ENCODE data around the gene TMOD4.
A peak's percentile ranks its signal among the peaks of the same experiment; 100 is the strongest.
"Not testable (repeated sequence)": the region's sequence is repeated elsewhere in the genome, so short reads cannot be mapped to it uniquely, and the experiment has no call there.

The TMOD4 gene

GRCh38 chr1:151193304-151193703 is 17.5 kb upstream of the TMOD4 start:
- DNase-seq (ENCODE audit: low read depth, low spot score) = no peak
- H3K4me3 ChIP-seq (ENCODE audit: low read depth, low read length) = no peak overlapping the region
- no peak for TF ChIP-seq CTCF (IDR thresholded peaks at IDR 0.05; ENCODE audit: low read depth, low read length)
- in situ Hi-C loops (cut with HindIII; ENCODE audit: low sequenced_read_pairs) = no loop called here

GRCh38 chr1:151192047-151192446 is 16.3 kb upstream of the TMOD4 start:
- no peak overlapping the region for H3K4me3 ChIP-seq (ENCODE audit: low read depth, low read length)
- no peak for DNase-seq (ENCODE audit: low read depth, low spot score)
- no peak for TF ChIP-seq CTCF (IDR thresholded peaks at IDR 0.05; ENCODE audit: low read depth, low read length)
- in situ Hi-C loops (cut with HindIII; ENCODE audit: low sequenced_read_pairs) = no loop called here

- DNase-seq (ENCODE audit: low read depth, low spot score) = peak; percentile 90
- no peak for TF ChIP-seq CTCF (IDR thresholded peaks at IDR 0.05; ENCODE audit: low read depth, low read length)
- in situ Hi-C loops (cut with HindIII; ENCODE audit: low sequenced_read_pairs) = no loop called here
- peak within 1 kb of the TSS; percentile 84 for H3K4me3 ChIP-seq (ENCODE audit: low read depth, low read length)
These were observed 14.1 kb upstream of the TMOD4 start, which contains the start of gene VPS72 for GRCh38 chr1:151189637-151190445. Gene VPS72 (minus strand): TSS chr1:151190197. CDS start chr1:151190121, 76 bp downstream.

- peak overlapping the region; percentile 84 for H3K4me3 ChIP-seq (ENCODE audit: low read depth, low read length)
- DNase-seq (ENCODE audit: low read depth, low spot score); in situ Hi-C loops (cut with HindIII; ENCODE audit: low sequenced_read_pairs): not testable (repeated sequence)
These were observed 12.9 kb upstream of the TMOD4 start for GRCh38 chr1:151188667-151189066.

GRCh38 chr1:151187205-151187604 is 11.4 kb upstream of the TMOD4 start:
- DNase-seq (ENCODE audit: low read depth, low spot score) = no peak
- in situ Hi-C loops (cut with HindIII; ENCODE audit: low sequenced_read_pairs) = no loop called here
- TF ChIP-seq CTCF (IDR thresholded peaks at IDR 0.05; ENCODE audit: low read depth, low read length) = no peak
- no peak overlapping the region for H3K4me3 ChIP-seq (ENCODE audit: low read depth, low read length)

- no peak for DNase-seq (ENCODE audit: low read depth, low spot score)
- no peak for TF ChIP-seq CTCF (IDR thresholded peaks at IDR 0.05; ENCODE audit: low read depth, low read length)
- in situ Hi-C loops (cut with HindIII; ENCODE audit: low sequenced_read_pairs) = no loop called here
- H3K4me3 ChIP-seq (ENCODE audit: low read depth, low read length) = no peak overlapping the region
These were observed 8.4 kb upstream of the TMOD4 start for GRCh38 chr1:151184211-151184610.

- DNase-seq (ENCODE audit: low read depth, low spot score) = no peak
- H3K4me3 ChIP-seq (ENCODE audit: low read depth, low read length) = no peak overlapping the region
- no peak for TF ChIP-seq CTCF (IDR thresholded peaks at IDR 0.05; ENCODE audit: low read depth, low read length)
- in situ Hi-C loops (cut with HindIII; ENCODE audit: low sequenced_read_pairs) = no loop called here
These were observed 799 bp upstream of the TMOD4 start for GRCh38 chr1:151176514-151177045.

Measured in astrocyte of the spinal cord (primary cell).